C4-2B (cell line): ENCODE measurements around the gene NBDY.

ENCODE experiments used
- H3K27ac ChIP-seq: fragments of 450-650 bp; 2 replicates; pipeline ENCODE4 v1.5.1; 2017
- ZFX ChIP-seq: fragments of 450-650 bp; IDR thresholded peaks from 2 replicates; pipeline ENCODE4 v1.6.1; 2017
- TF ChIP-seq, protein P1 (sequence below): fragments of 450-650 bp; conservative IDR thresholded peaks from 2 replicates; pipeline ENCODE4 v1.5.1; 2017; ENCODE audit warnings: mild to moderate bottlenecking

Gene NBDY

DNA sequence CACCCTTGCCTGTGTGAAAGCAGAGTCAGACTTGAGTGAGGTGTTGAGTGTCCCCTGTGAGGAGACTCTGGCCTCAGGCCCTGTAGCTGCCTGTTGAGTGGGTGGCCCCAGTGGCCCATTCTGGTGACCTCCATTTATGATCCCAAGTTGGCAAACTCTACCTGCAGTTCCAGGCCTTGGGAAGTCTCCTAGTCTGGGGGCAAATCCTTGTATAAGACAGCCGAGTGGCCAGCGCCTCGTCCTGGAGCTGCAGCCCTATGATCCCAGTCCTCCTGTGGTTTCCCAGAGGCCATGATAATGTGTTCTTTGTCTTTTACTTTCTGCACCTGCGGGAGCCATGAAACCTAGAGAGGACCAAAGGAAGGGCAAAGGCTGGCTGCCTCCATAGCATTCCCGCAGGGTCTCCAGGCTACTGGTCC, 58.7 kb downstream of the NBDY start:
- TF ChIP-seq ZFX, result no peak
- TF ChIP-seq, protein P1, sequence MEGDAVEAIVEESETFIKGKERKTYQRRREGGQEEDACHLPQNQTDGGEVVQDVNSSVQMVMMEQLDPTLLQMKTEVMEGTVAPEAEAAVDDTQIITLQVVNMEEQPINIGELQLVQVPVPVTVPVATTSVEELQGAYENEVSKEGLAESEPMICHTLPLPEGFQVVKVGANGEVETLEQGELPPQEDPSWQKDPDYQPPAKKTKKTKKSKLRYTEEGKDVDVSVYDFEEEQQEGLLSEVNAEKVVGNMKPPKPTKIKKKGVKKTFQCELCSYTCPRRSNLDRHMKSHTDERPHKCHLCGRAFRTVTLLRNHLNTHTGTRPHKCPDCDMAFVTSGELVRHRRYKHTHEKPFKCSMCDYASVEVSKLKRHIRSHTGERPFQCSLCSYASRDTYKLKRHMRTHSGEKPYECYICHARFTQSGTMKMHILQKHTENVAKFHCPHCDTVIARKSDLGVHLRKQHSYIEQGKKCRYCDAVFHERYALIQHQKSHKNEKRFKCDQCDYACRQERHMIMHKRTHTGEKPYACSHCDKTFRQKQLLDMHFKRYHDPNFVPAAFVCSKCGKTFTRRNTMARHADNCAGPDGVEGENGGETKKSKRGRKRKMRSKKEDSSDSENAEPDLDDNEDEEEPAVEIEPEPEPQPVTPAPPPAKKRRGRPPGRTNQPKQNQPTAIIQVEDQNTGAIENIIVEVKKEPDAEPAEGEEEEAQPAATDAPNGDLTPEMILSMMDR, result no peak
- H3K27ac ChIP-seq, result no peak overlapping the region

DNA sequence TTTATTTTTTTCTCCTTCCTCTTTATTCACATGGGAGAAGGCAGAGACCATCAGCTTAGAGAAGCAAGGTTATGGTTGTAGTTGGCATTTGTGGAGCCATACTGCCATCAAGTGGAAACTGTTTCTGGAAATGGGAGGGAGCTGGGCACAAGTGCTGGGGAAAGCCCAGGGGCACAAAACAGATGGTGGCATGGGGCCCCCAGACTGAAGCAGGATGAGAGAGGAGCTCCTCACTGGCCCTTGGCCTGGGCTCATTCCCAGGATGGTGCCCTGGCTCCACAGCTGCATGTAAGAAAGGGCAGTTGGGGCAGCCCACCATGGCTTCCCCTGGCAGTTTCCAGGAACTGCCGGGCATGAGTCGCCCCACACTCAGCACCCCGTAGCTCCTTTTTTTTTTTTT, 59.2 kb downstream of the NBDY start:
- no peak overlapping the region for H3K27ac ChIP-seq
- TF ChIP-seq, protein P1, result no peak
- no peak for TF ChIP-seq ZFX

DNA sequence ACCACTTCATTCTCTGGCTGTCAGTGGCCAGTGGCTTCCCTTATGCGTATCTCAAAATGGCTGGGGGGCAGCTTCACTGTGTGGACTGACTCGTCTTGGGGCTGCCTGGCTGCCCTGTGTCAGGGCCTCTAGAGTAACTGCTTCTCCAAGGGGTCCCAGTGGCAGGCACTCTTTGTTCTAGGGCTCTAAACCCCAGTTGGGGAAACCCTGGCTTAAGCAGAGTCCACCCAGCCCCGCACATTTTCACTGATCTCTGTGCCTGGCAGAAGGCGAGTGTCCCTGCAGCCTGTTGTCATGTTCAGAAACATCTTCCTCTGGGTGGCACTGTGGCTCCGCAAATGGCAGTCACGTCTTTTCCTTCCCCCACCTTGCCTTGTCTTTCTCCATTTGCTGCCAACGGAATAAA, 59.7 kb downstream of the NBDY start:
- H3K27ac ChIP-seq, result no peak overlapping the region
- TF ChIP-seq, protein P1, result no peak
- TF ChIP-seq ZFX, result no peak

DNA sequence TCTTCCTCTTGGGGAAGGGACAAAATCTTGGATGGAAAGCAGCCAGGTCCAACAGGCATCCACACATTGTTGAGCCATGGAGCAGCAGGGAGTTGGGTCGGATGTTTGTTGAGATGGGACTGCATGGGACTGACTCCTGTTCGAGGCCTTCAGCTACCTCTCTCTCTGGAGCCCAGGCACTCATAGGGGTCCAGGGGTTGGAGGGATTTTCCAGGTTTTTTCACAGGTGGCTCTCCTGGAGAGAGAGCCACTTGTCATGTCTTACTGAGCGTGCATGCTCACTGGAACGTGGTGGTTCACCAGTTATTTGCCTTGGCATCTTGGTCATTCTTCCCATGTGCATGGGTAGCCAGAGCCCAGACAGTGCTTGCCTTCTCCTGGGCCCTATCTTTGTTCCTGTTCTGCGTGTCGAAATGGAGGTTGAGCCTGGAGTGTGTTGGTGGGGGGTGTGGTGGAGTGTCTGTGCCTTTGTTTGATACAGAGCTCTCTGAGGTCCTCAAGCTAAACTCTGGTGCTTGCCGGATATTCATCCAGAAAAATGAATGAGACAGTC, 60.6 kb downstream of the NBDY start:
- no peak for TF ChIP-seq ZFX
- TF ChIP-seq, protein P1, result no peak
- no peak overlapping the region for H3K27ac ChIP-seq

DNA sequence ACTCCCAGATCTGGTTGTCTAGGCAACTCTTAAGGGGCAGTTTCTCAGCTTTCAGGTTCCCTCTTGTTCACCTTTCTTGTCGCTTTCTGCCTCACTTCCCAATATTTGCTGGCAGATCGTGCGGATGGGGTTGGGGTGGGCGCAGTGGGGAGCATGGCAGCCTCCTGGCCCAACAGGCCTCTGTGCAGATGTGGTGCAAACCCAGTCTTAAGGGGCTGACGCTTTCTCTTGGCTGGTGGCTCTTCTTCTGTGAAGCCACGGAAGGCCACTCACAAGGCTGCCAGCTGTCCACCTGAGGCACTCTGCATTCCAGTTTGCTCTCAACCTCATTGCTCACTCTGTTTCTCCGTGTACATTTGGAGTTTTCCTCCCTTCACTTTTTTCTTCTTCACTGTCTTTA, 61.7 kb downstream of the NBDY start:
- no peak for TF ChIP-seq ZFX
- TF ChIP-seq, protein P1, result no peak
- H3K27ac ChIP-seq, result no peak overlapping the region

DNA sequence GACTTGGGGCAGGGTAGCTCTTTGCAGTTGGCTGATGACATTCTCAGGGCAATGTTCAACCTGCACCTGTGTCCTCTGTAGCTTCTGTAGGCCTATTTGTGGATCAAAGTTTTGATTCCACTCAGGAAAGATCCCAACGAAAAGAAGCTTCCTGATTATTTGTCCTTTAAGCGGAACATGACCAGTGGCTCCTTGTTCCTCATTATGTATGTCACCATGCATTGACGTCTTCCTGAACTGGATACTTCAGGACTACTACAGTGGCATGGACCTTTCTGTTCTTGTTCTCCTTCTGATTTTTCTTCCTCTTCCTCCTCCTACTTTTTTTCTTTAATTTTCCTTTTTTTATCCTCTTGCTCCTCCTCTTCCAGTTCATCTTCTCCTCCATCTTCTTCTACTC, 62.4 kb downstream of the NBDY start:
- H3K27ac ChIP-seq, result no peak overlapping the region
- no peak for TF ChIP-seq ZFX
- TF ChIP-seq, protein P1, result no peak

DNA sequence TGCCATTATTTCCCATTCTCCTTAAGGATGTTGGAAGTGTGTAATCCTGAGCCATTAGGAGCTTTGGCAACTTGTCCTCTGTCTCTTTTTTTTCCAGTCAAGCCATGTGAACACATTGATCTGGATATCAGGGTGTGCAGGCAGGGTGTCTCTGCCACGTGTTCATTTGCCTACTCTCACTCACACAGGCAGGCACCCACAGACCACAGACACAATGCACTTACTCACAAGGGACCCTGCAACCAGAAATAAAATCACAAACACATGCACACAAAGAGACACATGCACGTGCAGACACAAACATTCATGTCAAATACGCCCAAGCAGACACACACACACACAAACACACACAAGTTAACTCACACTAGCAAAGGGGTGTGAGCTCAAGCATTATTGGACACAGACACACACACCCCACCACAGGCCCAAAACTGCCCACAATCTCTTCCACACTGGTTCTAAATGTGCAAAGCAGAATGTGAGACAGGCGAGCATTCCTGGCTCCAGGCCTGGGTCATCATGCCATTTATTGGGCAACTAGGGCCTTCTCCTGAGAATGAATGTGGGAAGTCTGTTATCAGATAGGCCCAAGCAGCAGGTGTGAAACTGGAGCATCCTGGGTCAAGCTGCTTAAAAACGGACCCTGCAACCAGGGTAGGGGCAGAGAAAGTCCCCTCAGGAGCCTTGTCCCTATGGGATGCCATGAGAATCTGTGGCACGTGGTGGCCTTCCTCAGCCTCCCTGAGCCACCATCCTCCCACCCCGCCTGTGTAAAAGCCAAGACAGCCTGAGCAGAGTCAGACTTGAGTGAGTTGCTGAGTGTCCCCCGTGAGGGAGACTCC, 63.4 kb downstream of the NBDY start:
- no peak overlapping the region for H3K27ac ChIP-seq
- no peak for TF ChIP-seq ZFX
- TF ChIP-seq, protein P1, result no peak
